ENCODE data around the gene TAOK1.

DNA sequence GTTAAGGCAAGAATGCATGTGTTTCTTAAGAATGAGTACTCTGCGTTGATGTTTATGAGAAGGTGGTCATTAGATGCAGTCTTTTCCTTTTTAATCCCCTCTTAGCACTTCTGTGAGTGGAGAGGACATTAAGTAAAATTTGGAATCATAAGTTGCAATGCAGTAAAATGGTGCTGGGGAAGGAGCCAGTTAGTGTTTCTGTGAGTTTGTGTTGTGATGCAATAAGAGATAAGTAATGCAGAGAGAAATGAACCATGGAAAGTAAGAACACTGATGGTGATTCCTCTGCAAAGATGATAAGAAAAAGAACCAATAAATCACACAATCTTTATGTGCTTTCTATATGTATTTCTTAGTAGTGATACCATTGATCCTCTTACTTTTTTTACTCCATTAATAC, 156.7 kb downstream of the TAOK1 start:
- TF ChIP-seq, protein P1, sequence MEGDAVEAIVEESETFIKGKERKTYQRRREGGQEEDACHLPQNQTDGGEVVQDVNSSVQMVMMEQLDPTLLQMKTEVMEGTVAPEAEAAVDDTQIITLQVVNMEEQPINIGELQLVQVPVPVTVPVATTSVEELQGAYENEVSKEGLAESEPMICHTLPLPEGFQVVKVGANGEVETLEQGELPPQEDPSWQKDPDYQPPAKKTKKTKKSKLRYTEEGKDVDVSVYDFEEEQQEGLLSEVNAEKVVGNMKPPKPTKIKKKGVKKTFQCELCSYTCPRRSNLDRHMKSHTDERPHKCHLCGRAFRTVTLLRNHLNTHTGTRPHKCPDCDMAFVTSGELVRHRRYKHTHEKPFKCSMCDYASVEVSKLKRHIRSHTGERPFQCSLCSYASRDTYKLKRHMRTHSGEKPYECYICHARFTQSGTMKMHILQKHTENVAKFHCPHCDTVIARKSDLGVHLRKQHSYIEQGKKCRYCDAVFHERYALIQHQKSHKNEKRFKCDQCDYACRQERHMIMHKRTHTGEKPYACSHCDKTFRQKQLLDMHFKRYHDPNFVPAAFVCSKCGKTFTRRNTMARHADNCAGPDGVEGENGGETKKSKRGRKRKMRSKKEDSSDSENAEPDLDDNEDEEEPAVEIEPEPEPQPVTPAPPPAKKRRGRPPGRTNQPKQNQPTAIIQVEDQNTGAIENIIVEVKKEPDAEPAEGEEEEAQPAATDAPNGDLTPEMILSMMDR (IDR thresholded peaks at IDR 0.05): no peak
- TF ChIP-seq, protein P2, sequence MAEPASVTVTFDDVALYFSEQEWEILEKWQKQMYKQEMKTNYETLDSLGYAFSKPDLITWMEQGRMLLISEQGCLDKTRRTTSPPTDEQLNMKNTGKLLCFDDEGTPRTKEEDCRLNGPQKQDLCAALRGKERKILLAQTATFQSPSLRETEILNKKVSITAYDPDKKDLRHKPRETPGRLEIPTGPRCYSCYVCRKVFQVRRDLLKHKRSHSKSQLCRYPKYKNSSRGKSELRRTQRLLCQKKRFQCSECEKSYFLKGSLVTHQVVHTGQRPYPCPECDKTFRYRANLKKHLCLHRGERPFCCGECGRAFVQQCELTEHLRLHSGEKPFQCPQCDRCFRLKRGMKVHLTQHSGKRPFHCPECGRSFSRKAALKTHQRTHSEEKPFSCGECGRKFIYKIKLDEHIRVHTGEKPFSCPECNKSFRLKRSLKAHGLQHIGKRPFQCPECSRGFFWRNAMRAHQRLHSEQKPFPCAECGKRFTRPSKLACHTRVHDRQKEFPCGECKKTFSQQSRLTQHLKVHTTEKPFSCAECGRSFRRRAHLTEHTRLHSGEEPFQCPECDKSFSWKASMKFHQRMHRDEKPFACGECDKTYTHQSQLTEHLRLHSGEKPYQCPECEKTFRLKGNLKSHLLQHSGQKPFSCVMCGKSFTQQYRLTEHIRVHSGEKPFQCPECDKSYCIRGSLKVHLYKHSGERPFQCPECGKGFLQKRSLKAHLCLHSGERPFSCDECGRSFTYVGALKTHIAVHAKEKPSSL (CRISPR knock-in tag; conservative IDR thresholded peaks at IDR 0.05): no peak
- TF ChIP-seq, protein P3, sequence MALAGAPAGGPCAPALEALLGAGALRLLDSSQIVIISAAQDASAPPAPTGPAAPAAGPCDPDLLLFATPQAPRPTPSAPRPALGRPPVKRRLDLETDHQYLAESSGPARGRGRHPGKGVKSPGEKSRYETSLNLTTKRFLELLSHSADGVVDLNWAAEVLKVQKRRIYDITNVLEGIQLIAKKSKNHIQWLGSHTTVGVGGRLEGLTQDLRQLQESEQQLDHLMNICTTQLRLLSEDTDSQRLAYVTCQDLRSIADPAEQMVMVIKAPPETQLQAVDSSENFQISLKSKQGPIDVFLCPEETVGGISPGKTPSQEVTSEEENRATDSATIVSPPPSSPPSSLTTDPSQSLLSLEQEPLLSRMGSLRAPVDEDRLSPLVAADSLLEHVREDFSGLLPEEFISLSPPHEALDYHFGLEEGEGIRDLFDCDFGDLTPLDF (CRISPR knock-in tag; IDR thresholded peaks at IDR 0.05): no peak
- no peak for TF ChIP-seq NR3C1 (CRISPR knock-in tag; conservative IDR thresholded peaks at IDR 0.05; ENCODE audit: low read depth)
- TF ChIP-seq ETV6 (CRISPR knock-in tag; IDR thresholded peaks at IDR 0.05): no peak
- TF ChIP-seq, protein P4, sequence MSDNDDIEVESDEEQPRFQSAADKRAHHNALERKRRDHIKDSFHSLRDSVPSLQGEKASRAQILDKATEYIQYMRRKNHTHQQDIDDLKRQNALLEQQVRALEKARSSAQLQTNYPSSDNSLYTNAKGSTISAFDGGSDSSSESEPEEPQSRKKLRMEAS (CRISPR knock-in tag; IDR thresholded peaks at IDR 0.05): no peak
- TF ChIP-seq, protein P5, sequence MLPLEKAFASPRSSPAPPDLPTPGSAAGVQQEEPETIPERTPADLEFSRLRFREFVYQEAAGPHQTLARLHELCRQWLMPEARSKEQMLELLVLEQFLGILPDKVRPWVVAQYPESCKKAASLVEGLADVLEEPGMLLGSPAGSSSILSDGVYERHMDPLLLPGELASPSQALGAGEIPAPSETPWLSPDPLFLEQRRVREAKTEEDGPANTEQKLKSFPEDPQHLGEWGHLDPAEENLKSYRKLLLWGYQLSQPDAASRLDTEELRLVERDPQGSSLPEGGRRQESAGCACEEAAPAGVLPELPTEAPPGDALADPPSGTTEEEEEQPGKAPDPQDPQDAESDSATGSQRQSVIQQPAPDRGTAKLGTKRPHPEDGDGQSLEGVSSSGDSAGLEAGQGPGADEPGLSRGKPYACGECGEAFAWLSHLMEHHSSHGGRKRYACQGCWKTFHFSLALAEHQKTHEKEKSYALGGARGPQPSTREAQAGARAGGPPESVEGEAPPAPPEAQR (CRISPR knock-in tag; IDR thresholded peaks at IDR 0.05): no peak
- TF ChIP-seq, protein P6, sequence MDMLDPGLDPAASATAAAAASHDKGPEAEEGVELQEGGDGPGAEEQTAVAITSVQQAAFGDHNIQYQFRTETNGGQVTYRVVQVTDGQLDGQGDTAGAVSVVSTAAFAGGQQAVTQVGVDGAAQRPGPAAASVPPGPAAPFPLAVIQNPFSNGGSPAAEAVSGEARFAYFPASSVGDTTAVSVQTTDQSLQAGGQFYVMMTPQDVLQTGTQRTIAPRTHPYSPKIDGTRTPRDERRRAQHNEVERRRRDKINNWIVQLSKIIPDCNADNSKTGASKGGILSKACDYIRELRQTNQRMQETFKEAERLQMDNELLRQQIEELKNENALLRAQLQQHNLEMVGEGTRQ (CRISPR knock-in tag; IDR thresholded peaks at IDR 0.05): no peak
